HepG2 (cell line): ENCODE data around the gene HERC6. TPM values are rescaled to one million over a fixed set of nuclear protein-coding genes. Genes with fewer than 3 reads are reported as not detected.

Experiments used
- CBX5 ChIP-seq: sonication (generic); formaldehyde crosslinking; IDR thresholded peaks from 2 replicates; pipeline ENCODE4 v1.4.0; 2020; ENCODE audit warnings: missing genetic modification reagents, borderline replicate concordance
- GFI1 ChIP-seq: sonication (generic); formaldehyde crosslinking; IDR thresholded peaks from 2 replicates; pipeline ENCODE4 v1.5.0; 2020; ENCODE audit warnings: missing genetic modification reagents, mild to moderate bottlenecking, borderline replicate concordance
- ISL2 ChIP-seq: sonication (generic); formaldehyde crosslinking; IDR thresholded peaks from 2 replicates; pipeline ENCODE4 v1.5.0; 2020; ENCODE audit warnings: missing genetic modification reagents
- MTERF4 ChIP-seq: sonication (generic); formaldehyde crosslinking; IDR thresholded peaks from 2 replicates; pipeline ENCODE4 v1.8.0; 2023; ENCODE audit warnings: mild to moderate bottlenecking, missing genetic modification reagents
- SOX13 ChIP-seq, 3 experiments: fragments of 450-650 bp in 1 of 3; sonication (generic) in 1 of 3; formaldehyde crosslinking in 1 of 3; IDR thresholded peaks in 2 of 3; conservative IDR thresholded peaks in 1 of 3; 2 replicates each; pipeline versions ENCODE4 v1.5.0 to v1.6.1; 2016 to 2020; ENCODE audit warnings: antibody characterized with exemption in 1 of 3, mild to moderate bottlenecking in 1 of 3, missing compliant biosample characterization in 1 of 3, missing genetic modification reagents in 1 of 3, moderate library complexity in 1 of 3
- SOX6 ChIP-seq, 2 experiments: fragments of 450-650 bp in 1 of 2; sonication (generic) in 1 of 2; formaldehyde crosslinking in 1 of 2; IDR thresholded peaks; 2 replicates each; pipeline versions ENCODE4 v1.4.0 to v1.6.1; 2017 to 2020; ENCODE audit warnings: antibody characterized with exemption in 1 of 2, mild to moderate bottlenecking in 1 of 2, missing genetic modification reagents in 1 of 2
- SRSF1 ChIP-seq: fragments of 200-400 bp; formaldehyde crosslinking; optimal IDR thresholded peaks from 2 replicates; pipeline ENCODE3; 2017; ENCODE audit warnings: mild to moderate bottlenecking, low read depth, low read length, moderate library complexity
- ZNF281 ChIP-seq: sonication (generic); formaldehyde crosslinking; IDR thresholded peaks from 2 replicates; pipeline ENCODE4 v1.4.0; 2020; ENCODE audit warnings: missing genetic modification reagents, borderline replicate concordance
- ZNF337 ChIP-seq: sonication (generic); formaldehyde crosslinking; IDR thresholded peaks from 2 replicates; pipeline ENCODE4 v1.5.1; 2020; ENCODE audit warnings: missing genetic modification reagents, low read depth, mild to moderate bottlenecking, borderline replicate concordance
- ZNF567 ChIP-seq: sonication (generic); formaldehyde crosslinking; IDR thresholded peaks from 2 replicates; pipeline ENCODE4 v1.8.1; 2023; ENCODE audit warnings: mild to moderate bottlenecking, missing genetic modification reagents, borderline replicate concordance
- polyA plus RNA-seq, 8 experiments: library from polyadenylated mRNA; depleted of rRNA in 3 of 8; stranded (reverse) in 7 of 8; unstranded in 1 of 8; fragments of >200 nt; fragmentation: Illumina TruSeq in 4 of 8; extraction: Trizol in 4 of 8; gene quantifications; 2 replicates each; pipeline versions ENCODE4 v1.2.1 to v1.2.3, GENCODE V29; 2011 to 2016; ENCODE audit warnings: low read depth in 4 of 8, missing spikeins in 1 of 8, mixed read lengths in 1 of 8; ENCODE audit not compliant: insufficient read depth in 1 of 8
- total RNA-seq, 5 experiments: library from RNA; depleted of rRNA; stranded (reverse); fragments of >200 nt; fragmentation: Illumina TruSeq; extraction: Trizol; gene quantifications; 2 replicates each; pipeline ENCODE4 v1.2.3, GENCODE V29; 2016; ENCODE audit warnings: low read depth in 1 of 5

Gene HERC6
- total and polyA plus RNA-seq, 2 of the 13 experiments (the other 11 are each of a cell fraction or from before 2014, with no cell fraction given) = 0.50 to 2.0 TPM

DNA sequence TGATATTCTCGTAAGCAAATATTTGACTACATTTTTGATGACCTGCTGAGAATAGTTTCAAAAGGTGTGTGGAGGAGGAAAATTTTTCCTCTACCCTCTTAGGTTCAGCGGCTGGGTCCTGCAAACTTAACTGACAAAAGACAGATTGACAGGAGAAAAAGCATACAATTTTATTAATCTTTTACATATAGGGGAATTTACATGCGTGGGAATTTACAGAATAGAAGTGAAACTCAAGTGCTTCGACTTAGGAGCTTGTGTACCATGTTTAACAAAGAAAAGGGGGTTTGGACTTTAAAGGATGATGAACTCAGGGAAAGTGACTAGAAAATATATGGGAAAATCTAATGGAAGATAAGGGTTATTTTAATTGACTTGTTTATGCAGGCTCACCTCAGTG, 2.5 kb downstream of the HERC6 start (continued):
- no peak for TF ChIP-seq ZNF281 (CRISPR knock-in tag)
- TF ChIP-seq GFI1 (CRISPR knock-in tag) = no peak
- TF ChIP-seq ZNF337 (CRISPR knock-in tag) = no peak
- TF ChIP-seq SOX13 (IDR thresholded peaks at IDR 0.05) = no peak
- no peak for TF ChIP-seq SOX13 (CRISPR knock-in tag; conservative IDR thresholded peaks at IDR 0.05 in 1 of 2, IDR thresholded peaks at IDR 0.05 in 1 of 2)
- TF ChIP-seq SOX6 (IDR thresholded peaks at IDR 0.05) = no peak
- no peak for TF ChIP-seq SOX6 (CRISPR knock-in tag; IDR thresholded peaks at IDR 0.05)
- TF ChIP-seq CBX5 (CRISPR knock-in tag) = no peak
- no peak for TF ChIP-seq SRSF1
- no peak for TF ChIP-seq ZNF567 (CRISPR knock-in tag)
- no peak for TF ChIP-seq MTERF4 (CRISPR knock-in tag)
- TF ChIP-seq ISL2 (CRISPR knock-in tag) = no peak
